Caco-2 (cell line): ENCODE data around the gene S100A4. TPM values are rescaled to one million over a fixed set of nuclear protein-coding genes. Genes with fewer than 3 reads are reported as not detected.

ENCODE experiments used
- BruUV-seq: library from RNA; stranded (reverse); fragments of 400-500 nt; replicated peaks from 2 replicates; lab custom pipeline; 2021; lab: Mats Ljungman, UMichigan
- CTCF ChIA-PET: fragments of 300-600 bp; sonication (Branson Sonifier 250); formaldehyde crosslinking; loops from one replicate; lab custom pipeline; 2022; ENCODE audit warnings: antibody characterized with exemption; lab: Charles Lee
- POLR2A ChIA-PET: fragments of 300-600 bp; sonication (Branson Sonifier 250); formaldehyde crosslinking; loops from one replicate; lab custom pipeline; 2022; ENCODE audit warnings: antibody characterized with exemption; lab: Charles Lee
- DNase-seq, 2 experiments: peaks; one replicate each; pipeline versions ENCODE4 v3.0.0 to v3.0.0-alpha.2; 2020 to 2022
- H3K27me3 ChIP-seq: replicated peaks from 2 replicates; pipeline ENCODE4 v1.6.0; 2011; ENCODE audit warnings: low read length; ENCODE audit not compliant: control insufficient read depth, insufficient read depth
- H3K36me3 ChIP-seq: 2 replicates; pipeline ENCODE4 v1.5.1; 2011; ENCODE audit warnings: low read length; ENCODE audit not compliant: control insufficient read depth, insufficient read depth
- H3K4me1 ChIP-seq: fragments of 250-450 bp; sonication (Bioruptor Pico); 2 replicates; pipeline ENCODE4 v1.5.1; 2020; ENCODE audit warnings: mild to moderate bottlenecking
- H3K4me3 ChIP-seq: 2 replicates; pipeline ENCODE4 v1.5.1; 2011; ENCODE audit warnings: low read depth, mild to moderate bottlenecking, control low read depth, low read length
- H3K9me3 ChIP-seq: fragments of 250-450 bp; sonication (Bioruptor Pico); 2 replicates; pipeline ENCODE4 v1.5.1; 2020; ENCODE audit warnings: mild to moderate bottlenecking, moderate library complexity
- H3K27ac Mint-ChIP-seq: one replicate; pipeline ENCODE4 v1.8.0; 2022; ENCODE audit warnings: mixed read lengths; ENCODE audit not compliant: unreplicated experiment
- H3K27me3 Mint-ChIP-seq: one replicate; pipeline ENCODE4 v1.8.0; 2022; ENCODE audit warnings: mixed read lengths; ENCODE audit not compliant: insufficient read depth, unreplicated experiment
- H3K36me3 Mint-ChIP-seq: one replicate; pipeline ENCODE4 v1.8.0; 2022; ENCODE audit warnings: mild to moderate bottlenecking, mixed read lengths; ENCODE audit not compliant: insufficient read depth, unreplicated experiment
- H3K4me1 Mint-ChIP-seq: one replicate; pipeline ENCODE4 v1.8.0; 2022; ENCODE audit warnings: low read depth, mixed read lengths; ENCODE audit not compliant: unreplicated experiment
- H3K4me3 Mint-ChIP-seq: one replicate; pipeline ENCODE4 v1.8.0; 2022; ENCODE audit warnings: mild to moderate bottlenecking, moderate library complexity, mixed read lengths; ENCODE audit not compliant: unreplicated experiment
- H3K9me3 Mint-ChIP-seq: one replicate; pipeline ENCODE4 v1.8.0; 2022; ENCODE audit warnings: mixed read lengths; ENCODE audit not compliant: unreplicated experiment
- CTCF ChIP-seq, 2 experiments: fragments of 200-600 bp in 1 of 2; IDR thresholded peaks; 1 replicate in 1 of 2; 2 replicates in 1 of 2; pipeline versions ENCODE4 v1.5.1 to v1.8.0; 2011 to 2022; ENCODE audit warnings: antibody characterized with exemption in 1 of 2, control low read depth in 1 of 2, inconsistent platforms in 1 of 2, low read depth in 1 of 2, low read length in 1 of 2, mild to moderate bottlenecking in 1 of 2, moderate library complexity in 1 of 2; ENCODE audit not compliant: insufficient read depth in 1 of 2, severe bottlenecking in 1 of 2, unreplicated experiment in 1 of 2
- intact Hi-C: fragments of 100-400 bp; cut with micrococcal nuclease; formaldehyde crosslinking; loops from one replicate; pipeline ENCODE4 v1.10.0; 2022; ENCODE audit not compliant: unreplicated experiment
- total RNA-seq: library from RNA; stranded (reverse); gene quantifications from 2 replicates; pipeline ENCODE4 v1.2.3, GENCODE V29; 2022

Gene S100A4
- total RNA-seq, 1 experiment from 2014 or later, result 53.6 TPM

- no peak for TF ChIP-seq CTCF (IDR thresholded peaks at IDR 0.05; ENCODE audit: insufficient read depth in 1 of 2, low read depth in 1 of 2, low read length in 1 of 2, severe bottlenecking in 1 of 2, unreplicated experiment in 1 of 2)
- peaks cover 60% of the 10 kb centered on the region for H3K4me1 ChIP-seq
- H3K27me3 ChIP-seq, result no peaks in the 10 kb centered on the region
- Mint-ChIP-seq H3K27ac (peak overlapping the region; percentile 98), H3K4me3 (peak overlapping the region; percentile 8), H3K9me3 (no peaks in the 10 kb centered on the region), H3K36me3 (peaks cover 15% of the 10 kb centered on the region), H3K27me3 (no peaks in the 10 kb centered on the region), H3K4me1 (peaks cover 60% of the 10 kb centered on the region)
- ChIA-PET POLR2A (interaction anchor here (0.5 to 1.5 kb wide), 16 partner anchors 9 to 411 kb away, joined by 3 to 14 read pairs (median 6); partner anchors contain the start of genes CHTOP, JTB, S100A13 and S100A14), CTCF (interaction anchor here (0.6 to 1.2 kb wide), 15 partner anchors 9 to 226 kb away, joined by 3 to 9 read pairs (median 5); partner anchors contain the start of genes CHTOP, S100A13, S100A16 and S100A6)
- no peaks in the 10 kb centered on the region for H3K9me3 ChIP-seq
- intact Hi-C loops, result loop anchor here (1.0 to 10.0 kb wide), 3 partner anchors 12 to 212 kb away; partner anchors contain the start of genes S100A4 and S100A9
- peak; percentile 95 to 98 for DNase-seq
- no peak overlapping the region for H3K4me3 ChIP-seq
- TSS peak; percentile 97 for BruUV-seq
- H3K36me3 ChIP-seq, result no peaks in the 10 kb centered on the region
Measured at GRCh38 chr1:153566414-153567371, 21.1 kb upstream of the S100A4 start.

GRCh38 chr1:153565529-153566374 lies 20.1 kb upstream of the S100A4 start, which contains the start of gene S100A2:
Gene S100A2 (minus strand): TSS chr1:153565844. CDS start chr1:153563877, 1,967 bp downstream.
- Histone ChIP-seq H3K4me3 (no peak within 1 kb of the TSS), H3K4me1 (peaks cover 58% of the 10 kb centered on the region), H3K27me3 (no peaks in the 10 kb centered on the region), H3K9me3 (no peaks in the 10 kb centered on the region), H3K36me3 (no peaks in the 10 kb centered on the region)
- H3K9me3 Mint-ChIP-seq, result no peaks in the 10 kb centered on the region
- POLR2A ChIA-PET, result interaction anchor here (0.5 to 1.5 kb wide), 16 partner anchors 10 to 412 kb away, joined by 3 to 14 read pairs (median 6); partner anchors contain the start of genes CHTOP, JTB, S100A13 and S100A14
- peaks cover 15% of the 10 kb centered on the region for H3K36me3 Mint-ChIP-seq
- peaks cover 50% of the 10 kb centered on the region for H3K4me1 Mint-ChIP-seq
- CTCF ChIA-PET, result interaction anchor here (0.6 to 1.2 kb wide), 16 partner anchors 10 to 227 kb away, joined by 3 to 9 read pairs (median 5); partner anchors contain the start of genes CHTOP, S100A13, S100A16 and S100A6
- H3K27ac Mint-ChIP-seq, result peak within 1 kb of the TSS; percentile 98
- peak in 1 of 2 experiments; percentile 52 for DNase-seq
- TF ChIP-seq CTCF (IDR thresholded peaks at IDR 0.05; ENCODE audit: insufficient read depth in 1 of 2, low read depth in 1 of 2, low read length in 1 of 2, severe bottlenecking in 1 of 2, unreplicated experiment in 1 of 2), result no peak
- no peaks in the 10 kb centered on the region for H3K27me3 Mint-ChIP-seq
- peak within 1 kb of the TSS; percentile 34 for H3K4me3 Mint-ChIP-seq
- intact Hi-C loops, result loop anchor here (1.0 to 10.0 kb wide), 3 partner anchors 13 to 211 kb away; partner anchors contain the start of genes S100A4 and S100A9
- BruUV-seq, result TSS peak; percentile 29
